HUES6 (cell line): Measurements from ENCODE around the gene CHAC1.

Experiments
- H3K27ac ChIP-seq: 2 replicates; pipeline ENCODE4 v1.7.0; 2013; ENCODE audit warnings: low read depth, mild to moderate bottlenecking, low read length, inconsistent platforms
- H3K27me3 ChIP-seq: 2 replicates; pipeline ENCODE4 v1.6.1; 2013; ENCODE audit warnings: low read length; ENCODE audit not compliant: control insufficient read depth, insufficient read depth
- H3K36me3 ChIP-seq: 2 replicates; pipeline ENCODE4 v1.6.1; 2013; ENCODE audit warnings: low read length; ENCODE audit not compliant: control insufficient read depth, insufficient read depth
- H3K4me1 ChIP-seq: 2 replicates; pipeline ENCODE4 v1.6.1; 2013; ENCODE audit warnings: low read length; ENCODE audit not compliant: control insufficient read depth, insufficient read depth
- H3K4me3 ChIP-seq: 2 replicates; pipeline ENCODE4 v1.5.1; 2013; ENCODE audit warnings: low read depth, low read length
- H3K9ac ChIP-seq: one replicate; pipeline ENCODE4 v1.6.1; 2013; ENCODE audit warnings: mild to moderate bottlenecking, low read length
- H3K9me3 ChIP-seq: 2 replicates; pipeline ENCODE4 v1.6.1; 2013; ENCODE audit warnings: low read depth, low read length; ENCODE audit not compliant: control insufficient read depth, insufficient read depth

Gene CHAC1

GRCh38 chr15:40925863-40926658, 27.2 kb upstream of the CHAC1 start:
- Histone ChIP-seq H3K9ac (no peak overlapping the region), H3K27ac (no peak overlapping the region), H3K27me3 (peaks cover 100% of the 10 kb centered on the region), H3K4me3 (peak overlapping the region; percentile 80), H3K36me3 (no peaks in the 10 kb centered on the region), H3K4me1 (peaks cover 41% of the 10 kb centered on the region), H3K9me3 (no peaks in the 10 kb centered on the region)

- Histone ChIP-seq H3K9me3 (no peaks in the 10 kb centered on the region), H3K27me3 (peaks cover 100% of the 10 kb centered on the region), H3K4me3 (peak overlapping the region; percentile 80), H3K27ac (no peak overlapping the region), H3K36me3 (no peaks in the 10 kb centered on the region), H3K9ac (no peak overlapping the region), H3K4me1 (peaks cover 42% of the 10 kb centered on the region)
These were observed 26.4 kb upstream of the CHAC1 start for GRCh38 chr15:40926659-40927494.

DNA sequence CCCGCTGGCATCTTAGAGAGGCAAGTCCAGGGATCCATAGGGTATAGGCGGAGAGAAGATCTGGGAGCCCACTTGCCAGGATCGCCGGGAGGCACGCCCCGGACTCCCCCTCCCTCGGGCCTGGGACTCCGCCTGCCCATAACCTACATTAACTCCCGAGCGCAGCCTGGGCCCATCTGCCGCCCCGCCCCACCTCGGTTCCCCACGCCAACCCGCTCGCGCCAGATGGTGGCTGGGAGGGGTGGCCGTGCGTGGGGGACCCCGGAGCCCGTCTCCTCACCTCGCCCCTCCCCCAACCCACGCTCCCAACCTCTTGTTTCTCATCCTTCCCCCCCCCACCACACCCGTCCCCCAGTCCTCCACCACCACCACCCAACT, 25.8 kb upstream of the CHAC1 start:
- Histone ChIP-seq H3K9me3 (no peaks in the 10 kb centered on the region), H3K27ac (no peak overlapping the region), H3K9ac (no peak overlapping the region), H3K27me3 (peaks cover 100% of the 10 kb centered on the region), H3K4me1 (peaks cover 42% of the 10 kb centered on the region), H3K4me3 (peak overlapping the region; percentile 80), H3K36me3 (no peaks in the 10 kb centered on the region)

DNA sequence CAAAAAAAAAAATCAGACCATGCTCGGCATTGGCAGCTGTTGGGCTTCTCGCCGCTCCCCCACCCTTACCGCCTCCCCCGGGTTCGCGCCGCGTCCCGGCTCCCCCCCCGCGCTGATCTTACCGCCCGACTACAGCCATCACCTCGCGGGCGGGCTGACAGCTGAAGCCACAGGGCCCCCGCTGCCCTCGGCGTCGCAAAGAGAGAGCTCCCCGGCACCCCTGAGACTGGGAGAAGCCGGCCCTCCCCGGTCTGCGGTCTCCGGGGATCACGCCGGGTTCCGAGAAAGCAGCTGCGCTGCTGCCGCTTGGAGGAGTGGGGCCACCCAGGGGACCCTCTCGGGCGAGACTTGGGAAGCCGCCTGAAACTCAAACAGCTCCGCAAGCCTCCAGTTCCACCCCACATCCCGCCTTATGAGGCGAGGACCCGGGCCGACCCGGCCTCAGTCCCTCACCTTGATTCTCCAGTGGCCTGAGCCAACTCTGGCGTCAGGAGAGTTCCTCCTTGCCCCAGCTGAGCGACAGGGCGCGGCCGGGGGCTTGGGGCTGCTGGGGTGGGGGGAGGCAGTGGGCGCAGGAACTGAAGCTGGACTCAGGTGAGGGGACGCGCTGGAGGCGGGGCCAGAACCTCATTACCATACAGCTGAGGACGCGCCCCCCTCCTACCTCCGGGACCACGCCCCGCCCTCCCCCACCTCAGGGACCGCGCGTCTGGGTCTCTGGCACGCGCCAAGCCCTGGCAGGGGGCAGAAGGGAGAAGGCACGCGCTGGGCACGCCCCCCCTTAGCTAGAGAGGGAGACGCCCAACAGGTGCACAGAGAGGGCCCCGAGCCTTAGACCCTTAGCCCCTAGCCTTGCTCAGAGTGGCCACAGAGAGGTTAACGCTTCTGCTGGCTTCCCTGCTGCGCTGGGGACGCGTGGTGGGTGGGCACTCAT, 25.1 kb upstream of the CHAC1 start:
- Histone ChIP-seq H3K4me1 (peaks cover 42% of the 10 kb centered on the region), H3K9ac (no peak overlapping the region), H3K36me3 (no peaks in the 10 kb centered on the region), H3K4me3 (peak overlapping the region; percentile 80), H3K27ac (no peak overlapping the region), H3K27me3 (peaks cover 100% of the 10 kb centered on the region), H3K9me3 (no peaks in the 10 kb centered on the region)

- no peak within 1 kb of the TSS for H3K27ac ChIP-seq
- H3K4me3 ChIP-seq, result peak within 1 kb of the TSS; percentile 80
- peaks cover 42% of the 10 kb centered on the region for H3K4me1 ChIP-seq
- H3K36me3 ChIP-seq, result no peaks in the 10 kb centered on the region
- H3K9ac ChIP-seq, result no peak within 1 kb of the TSS
- H3K9me3 ChIP-seq, result no peaks in the 10 kb centered on the region
- H3K27me3 ChIP-seq, result peaks cover 100% of the 10 kb centered on the region
These were observed 24.2 kb upstream of the CHAC1 start, which contains the start of gene DLL4 for GRCh38 chr15:40928821-40929659. DLL4 (plus strand) TSS chr15:40929340; CDS start chr15:40929669, 329 bp downstream.

DNA sequence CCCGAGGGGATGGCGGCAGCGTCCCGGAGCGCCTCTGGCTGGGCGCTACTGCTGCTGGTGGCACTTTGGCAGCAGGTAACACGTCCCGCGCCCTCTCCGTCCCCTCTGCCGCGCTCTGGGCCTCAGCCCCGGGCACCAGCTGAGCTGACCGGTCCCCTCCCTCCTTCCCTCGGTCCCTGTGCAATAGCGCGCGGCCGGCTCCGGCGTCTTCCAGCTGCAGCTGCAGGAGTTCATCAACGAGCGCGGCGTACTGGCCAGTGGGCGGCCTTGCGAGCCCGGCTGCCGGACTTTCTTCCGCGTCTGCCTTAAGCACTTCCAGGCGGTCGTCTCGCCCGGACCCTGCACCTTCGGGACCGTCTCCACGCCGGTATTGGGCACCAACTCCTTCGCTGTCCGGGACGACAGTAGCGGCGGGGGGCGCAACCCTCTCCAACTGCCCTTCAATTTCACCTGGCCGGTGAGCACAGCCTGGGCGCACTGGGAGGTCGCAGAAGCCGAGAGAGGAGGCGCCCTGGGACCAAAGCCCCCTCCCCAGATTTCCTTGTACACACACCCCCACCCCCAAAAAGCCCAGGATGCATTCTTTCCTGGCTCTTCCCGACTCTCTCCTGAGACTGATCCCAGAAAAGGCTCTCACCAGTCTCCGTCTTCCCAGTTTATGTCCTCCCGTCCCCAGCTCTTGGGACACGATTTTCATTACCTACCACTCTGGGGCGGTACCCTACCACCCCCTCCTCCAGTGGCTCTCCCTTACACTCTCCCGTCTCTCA, 23.4 kb upstream of the CHAC1 start:
- peaks cover 42% of the 10 kb centered on the region for H3K4me1 ChIP-seq
- H3K9ac ChIP-seq, result no peak overlapping the region
- no peaks in the 10 kb centered on the region for H3K36me3 ChIP-seq
- H3K27me3 ChIP-seq, result peaks cover 98% of the 10 kb centered on the region
- no peak overlapping the region for H3K27ac ChIP-seq
- no peaks in the 10 kb centered on the region for H3K9me3 ChIP-seq
- peak overlapping the region; percentile 80 for H3K4me3 ChIP-seq

GRCh38 chr15:40930430-40931299, 22.6 kb upstream of the CHAC1 start:
- peaks cover 38% of the 10 kb centered on the region for H3K4me1 ChIP-seq
- no peaks in the 10 kb centered on the region for H3K9me3 ChIP-seq
- H3K27ac ChIP-seq, result no peak overlapping the region
- H3K4me3 ChIP-seq, result peak overlapping the region; percentile 80
- H3K9ac ChIP-seq, result no peak overlapping the region
- H3K27me3 ChIP-seq, result peaks cover 98% of the 10 kb centered on the region
- H3K36me3 ChIP-seq, result no peaks in the 10 kb centered on the region

- Histone ChIP-seq H3K36me3 (no peaks in the 10 kb centered on the region), H3K4me3 (no peak overlapping the region), H3K27ac (no peak overlapping the region), H3K27me3 (peaks cover 98% of the 10 kb centered on the region), H3K9ac (no peak overlapping the region), H3K4me1 (peaks cover 31% of the 10 kb centered on the region), H3K9me3 (no peaks in the 10 kb centered on the region)
These were observed 21.8 kb upstream of the CHAC1 start for GRCh38 chr15:40931300-40932142.
